Cortex of kidney (tissue), 1 donor: ENCODE data around the gene PRR20G.
"Not testable (repeated sequence)": the region's sequence is repeated elsewhere in the genome, so short reads cannot be mapped to it uniquely, and the experiment has no call there.

Source experiments
- DNase-seq: peaks from one replicate; lab custom pipeline; 2025; lab: John Stamatoyannopoulos, UW

The PRR20G gene

DNA sequence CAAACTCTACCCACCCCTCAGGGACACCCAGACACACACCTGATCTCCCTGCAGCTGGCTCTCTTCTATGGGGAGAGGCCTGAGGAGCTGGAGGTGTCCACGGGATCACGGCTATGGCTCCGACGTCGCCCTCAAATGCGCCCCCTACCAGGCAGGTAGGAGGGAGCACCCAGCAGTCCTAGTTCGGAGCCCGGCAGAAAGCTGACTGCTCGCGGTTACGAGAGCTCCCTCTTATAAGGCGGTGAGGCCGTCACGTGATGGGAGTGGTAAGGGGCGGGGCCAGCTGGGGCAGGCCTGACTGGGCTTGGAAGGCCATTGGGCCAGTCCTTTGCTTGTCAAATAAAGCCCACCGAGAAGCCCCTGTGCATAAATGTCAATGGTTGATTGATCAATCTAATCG lies at the start of gene PRR20G:
Gene PRR20G (minus strand): TSS at position 207 of the 400 bp plus-strand sequence. CDS start 681 bp downstream, outside the sequence.
- DNase-seq = no peak

DNA sequence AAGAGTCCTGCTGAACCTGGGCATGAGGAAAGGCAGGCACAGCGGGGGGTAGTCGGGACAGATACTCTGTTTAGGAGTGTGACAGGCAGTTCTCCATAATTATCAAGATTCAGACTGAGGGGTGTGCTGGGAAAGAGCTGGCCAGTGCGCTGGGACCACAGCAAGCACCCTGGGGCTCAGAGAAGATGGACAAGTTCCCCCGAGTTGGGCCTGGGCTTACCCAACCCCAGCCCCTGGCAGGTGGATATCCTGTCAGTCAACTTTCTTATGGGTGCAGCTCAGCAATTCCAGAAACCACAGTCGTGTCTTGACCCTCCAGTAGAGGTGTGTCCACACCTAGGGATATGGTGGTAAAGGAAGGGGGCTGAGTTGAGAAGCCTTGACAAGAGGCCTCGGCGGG lies 49.2 kb upstream of the PRR20G start:
- DNase-seq = no peak

DNA sequence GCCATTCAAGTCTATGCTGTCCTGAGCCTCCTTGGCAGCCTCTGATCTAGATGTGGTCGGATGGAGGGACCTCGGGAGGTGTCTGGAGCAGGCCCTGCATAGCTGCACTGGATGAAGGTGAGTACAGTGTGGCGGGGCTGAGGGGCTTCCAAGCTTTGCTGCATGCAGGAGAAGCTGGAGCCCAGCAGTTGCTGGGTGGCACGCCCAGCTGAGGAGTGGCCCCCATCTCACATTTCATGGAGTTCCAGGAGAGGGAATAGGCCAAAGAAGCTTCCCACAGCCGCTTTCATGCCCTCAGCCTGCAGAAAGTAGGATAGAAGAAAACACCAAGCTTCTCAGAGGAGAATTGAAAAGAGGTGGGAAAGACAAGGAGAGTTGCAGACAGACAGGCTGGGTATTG lies 48.3 kb upstream of the PRR20G start:
- no peak for DNase-seq

DNA sequence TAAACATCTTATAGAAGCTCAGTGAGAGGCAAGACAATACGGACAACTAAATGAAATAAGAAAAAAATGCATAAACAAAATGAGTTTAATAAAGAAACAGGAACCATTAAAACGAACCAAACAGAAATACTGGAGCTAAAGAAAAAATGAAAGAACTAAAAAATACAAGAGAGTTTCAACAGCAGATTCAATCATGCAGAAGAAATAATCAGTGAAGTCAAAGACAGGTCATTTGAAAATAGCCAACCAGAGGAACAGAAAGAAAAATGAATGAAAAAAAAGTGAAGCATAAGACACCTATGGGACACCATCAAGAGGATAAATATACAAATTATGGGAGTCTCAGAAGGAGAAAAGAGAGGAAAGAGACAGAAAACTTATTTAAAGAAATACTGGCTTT lies 42.5 kb upstream of the PRR20G start:
- no peak for DNase-seq

- no peak for DNase-seq
Measured at GRCh38 chr3:127329631-127330285, 41.9 kb upstream of the PRR20G start.

- no peak for DNase-seq
Measured at GRCh38 chr3:127328421-127328820, 40.6 kb upstream of the PRR20G start.

- DNase-seq = no peak
Measured at GRCh38 chr3:127326341-127326740, 38.5 kb upstream of the PRR20G start.

- DNase-seq = no peak
Measured at GRCh38 chr3:127325629-127325961, 37.7 kb upstream of the PRR20G start.

- no peak for DNase-seq
Measured at GRCh38 chr3:127324913-127325628, 37.2 kb upstream of the PRR20G start.

GRCh38 chr3:127324076-127324475 lies 36.2 kb upstream of the PRR20G start:
- DNase-seq = no peak

GRCh38 chr3:127323581-127323980 lies 35.7 kb upstream of the PRR20G start:
- DNase-seq = no peak

DNA sequence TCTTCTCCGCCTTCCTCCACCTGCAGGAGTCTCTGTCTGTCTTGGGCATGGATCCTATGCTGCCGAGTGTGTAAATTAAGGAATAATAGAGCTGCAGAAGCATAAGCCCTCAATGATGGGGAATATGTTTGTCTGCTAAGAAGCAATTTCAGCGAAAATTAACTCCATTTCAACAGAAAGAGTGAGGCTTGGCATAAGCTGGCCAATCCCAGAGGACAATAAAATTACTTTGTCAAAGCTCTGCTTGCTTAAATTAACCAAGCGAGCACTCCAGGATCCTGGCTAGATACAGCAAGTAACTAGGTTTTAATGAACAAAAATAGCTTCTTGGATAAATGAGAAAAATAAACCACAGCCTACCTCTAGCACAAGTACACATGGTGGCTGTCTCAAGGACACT lies 33.5 kb upstream of the PRR20G start:
- DNase-seq = no peak

GRCh38 chr3:127320529-127321121 lies 32.8 kb upstream of the PRR20G start:
- DNase-seq = no peak

DNA sequence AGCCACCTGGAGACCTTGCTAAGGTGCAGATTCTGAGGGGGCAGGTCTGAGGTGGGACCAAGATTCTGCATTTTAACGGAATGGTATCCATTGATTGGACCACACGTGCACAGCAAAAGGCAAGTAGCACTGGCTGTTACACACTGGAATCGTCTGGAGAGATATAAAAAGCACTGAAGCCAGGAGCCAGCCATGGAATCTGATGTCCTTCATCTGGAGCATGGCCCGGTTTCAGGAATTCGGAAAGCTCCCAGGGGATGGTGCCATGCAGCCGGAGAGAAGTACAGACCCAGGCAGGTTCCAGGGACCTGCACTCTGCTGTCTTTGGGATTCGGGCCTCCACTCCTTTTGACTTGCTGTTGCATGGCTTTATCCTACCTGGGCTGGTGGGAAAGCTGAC lies 28.8 kb upstream of the PRR20G start:
- DNase-seq = no peak

DNA sequence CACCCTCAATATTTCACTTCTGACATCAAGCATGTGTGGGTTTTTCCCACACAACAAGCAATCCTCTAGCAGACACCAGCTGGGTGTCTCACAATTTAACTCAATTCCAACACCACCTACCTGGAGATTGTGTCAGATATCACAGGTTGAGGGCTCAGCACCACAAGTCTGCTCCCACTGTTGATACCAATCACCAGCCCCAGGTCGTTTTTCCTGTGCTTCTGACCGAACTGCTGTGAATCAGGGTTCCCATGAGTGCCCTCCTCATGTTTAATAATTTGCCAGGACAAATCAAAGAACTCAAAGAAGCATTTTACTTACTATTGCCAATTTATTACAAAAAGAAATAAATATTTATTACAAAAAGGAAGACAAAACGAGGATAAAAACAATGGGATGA lies 25.0 kb upstream of the PRR20G start:
- no peak for DNase-seq

DNA sequence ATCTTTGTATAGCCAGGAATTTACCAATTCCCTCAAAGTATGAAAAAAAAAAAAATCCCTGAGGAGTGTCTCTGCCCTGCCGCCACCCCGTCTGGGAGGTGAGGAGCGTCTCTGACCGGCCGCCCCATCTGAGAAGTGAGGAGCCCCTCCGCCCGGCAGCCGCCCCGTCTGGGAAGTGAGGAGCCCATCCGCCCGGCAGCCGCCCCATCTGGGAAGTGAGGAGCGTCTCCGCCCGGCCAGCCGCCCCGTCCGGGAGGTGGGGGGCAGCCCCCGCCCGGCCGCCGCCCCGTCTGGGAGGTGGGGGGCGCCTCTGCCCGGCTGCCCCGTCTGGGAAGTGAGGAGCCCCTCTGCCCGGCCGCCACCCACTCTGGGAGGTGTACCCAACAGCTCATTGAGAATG lies 21.0 kb upstream of the PRR20G start:
- DNase-seq = not testable (repeated sequence)

- DNase-seq = no peak
Measured at GRCh38 chr3:127307916-127308315, 20.1 kb upstream of the PRR20G start.

DNA sequence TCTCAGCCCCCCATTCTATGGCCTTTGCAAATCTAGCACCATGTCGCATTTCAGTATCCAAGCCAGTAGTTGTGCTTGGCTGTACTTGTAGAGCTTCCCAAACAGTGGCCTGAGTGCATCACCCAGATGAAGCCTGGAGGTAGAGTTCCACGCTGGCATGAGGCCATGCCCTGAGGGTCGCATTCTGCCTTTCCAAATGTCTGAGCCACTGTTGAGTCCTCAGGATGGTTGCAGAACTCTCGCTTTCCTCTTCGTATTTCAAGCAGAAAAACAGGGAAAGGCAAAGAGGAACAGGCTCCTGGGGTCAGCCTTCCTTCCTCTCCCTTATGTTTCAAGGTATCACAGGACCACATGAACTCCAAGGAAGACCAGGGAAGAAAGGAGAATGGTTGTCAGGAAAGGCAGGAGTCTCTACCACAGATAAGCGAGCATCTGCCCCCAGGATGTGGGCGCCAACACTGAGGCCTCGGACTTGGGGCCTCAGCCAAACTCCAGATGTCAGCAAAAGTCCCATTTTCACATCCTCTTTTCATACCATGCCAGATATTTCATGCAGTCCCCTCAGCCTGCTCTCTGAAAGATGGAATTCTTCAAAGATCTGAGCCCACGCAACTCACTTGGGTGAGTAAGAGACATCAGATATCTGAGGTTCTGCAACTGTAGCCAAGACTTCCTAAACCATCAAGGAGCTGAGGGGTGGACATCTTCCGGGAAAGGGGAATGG lies 19.4 kb upstream of the PRR20G start:
- no peak for DNase-seq

GRCh38 chr3:127306361-127307111 lies 18.7 kb upstream of the PRR20G start:
- DNase-seq = no peak

- no peak for DNase-seq
Measured at GRCh38 chr3:127305499-127306060, 17.7 kb upstream of the PRR20G start.

GRCh38 chr3:127304121-127304744 lies 16.4 kb upstream of the PRR20G start:
- no peak for DNase-seq
